Tibial nerve (tissue), 4 donors: Measurements from ENCODE around the gene TOR3A.

Experiments used
- EP300 ChIP-seq, 2 donors: sonication (generic); formaldehyde crosslinking; IDR thresholded peaks; one replicate each; pipeline ENCODE4 v1.6.1; 2017; ENCODE audit warnings: antibody characterized with exemption in 2 of 2, mild to moderate bottlenecking in 1 of 2
- POLR2A ChIP-seq, 2 donors: fragments of 450-650 bp; IDR thresholded peaks; one replicate each; pipeline ENCODE4 v1.6.1; 2017; ENCODE audit warnings: antibody characterized with exemption in 2 of 2, mild to moderate bottlenecking in 2 of 2, moderate library complexity in 2 of 2
- TF ChIP-seq, protein P1 (sequence below), 5 experiments: fragments of 200-600 bp in 3 of 5; fragments of 450-650 bp in 2 of 5; sonication (generic) in 3 of 5; IDR thresholded peaks; one replicate each; pipeline ENCODE4 v1.5.1; 2016 to 2019; ENCODE audit warnings: antibody characterized with exemption in 5 of 5, mild to moderate bottlenecking in 3 of 5, moderate library complexity in 2 of 5

DNA sequence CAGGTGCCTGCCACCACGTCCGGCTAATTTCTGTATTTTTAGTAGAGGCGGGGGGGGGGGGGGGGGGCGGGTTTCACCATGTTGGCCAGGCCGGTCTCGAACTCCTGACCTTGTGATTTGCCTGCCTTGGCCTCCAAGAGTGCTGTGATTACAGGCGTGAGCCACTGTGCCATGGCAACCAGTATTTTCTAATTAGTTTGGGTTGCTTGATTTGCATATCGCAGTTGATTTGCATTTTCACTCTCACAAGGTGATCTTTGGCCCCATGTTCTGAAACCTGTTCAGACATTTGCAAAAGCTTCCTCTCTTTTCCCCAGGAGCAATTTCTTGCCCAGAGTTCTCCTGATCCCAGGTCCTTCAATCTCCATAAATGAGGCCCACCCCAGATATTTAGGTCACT, 1.7 kb downstream of the TOR3A start:
- no peak for TF ChIP-seq POLR2A (IDR thresholded peaks at IDR 0.05)
- no peak for TF ChIP-seq EP300 (IDR thresholded peaks at IDR 0.05)
- TF ChIP-seq, protein P1, sequence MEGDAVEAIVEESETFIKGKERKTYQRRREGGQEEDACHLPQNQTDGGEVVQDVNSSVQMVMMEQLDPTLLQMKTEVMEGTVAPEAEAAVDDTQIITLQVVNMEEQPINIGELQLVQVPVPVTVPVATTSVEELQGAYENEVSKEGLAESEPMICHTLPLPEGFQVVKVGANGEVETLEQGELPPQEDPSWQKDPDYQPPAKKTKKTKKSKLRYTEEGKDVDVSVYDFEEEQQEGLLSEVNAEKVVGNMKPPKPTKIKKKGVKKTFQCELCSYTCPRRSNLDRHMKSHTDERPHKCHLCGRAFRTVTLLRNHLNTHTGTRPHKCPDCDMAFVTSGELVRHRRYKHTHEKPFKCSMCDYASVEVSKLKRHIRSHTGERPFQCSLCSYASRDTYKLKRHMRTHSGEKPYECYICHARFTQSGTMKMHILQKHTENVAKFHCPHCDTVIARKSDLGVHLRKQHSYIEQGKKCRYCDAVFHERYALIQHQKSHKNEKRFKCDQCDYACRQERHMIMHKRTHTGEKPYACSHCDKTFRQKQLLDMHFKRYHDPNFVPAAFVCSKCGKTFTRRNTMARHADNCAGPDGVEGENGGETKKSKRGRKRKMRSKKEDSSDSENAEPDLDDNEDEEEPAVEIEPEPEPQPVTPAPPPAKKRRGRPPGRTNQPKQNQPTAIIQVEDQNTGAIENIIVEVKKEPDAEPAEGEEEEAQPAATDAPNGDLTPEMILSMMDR (IDR thresholded peaks at IDR 0.05) = no peak
